H9 (cell line): ENCODE data around the gene PROKR1. TPM values are rescaled to one million over a fixed set of nuclear protein-coding genes. Genes with fewer than 3 reads are reported as not detected.

Source experiments
- DNase-seq: peaks from one replicate; pipeline ENCODE4 v3.0.0-alpha.2; 2017
- H2AFZ ChIP-seq: one replicate; pipeline ENCODE4 v1.6.1; 2013; ENCODE audit warnings: mild to moderate bottlenecking, low read length, control low read depth, moderate library complexity
- H2AK5ac ChIP-seq: 2 replicates; pipeline ENCODE4 v1.6.1; 2013; ENCODE audit warnings: low read length, control low read depth, mixed read lengths; ENCODE audit not compliant: insufficient read length
- H2BK120ac ChIP-seq: one replicate; pipeline ENCODE4 v1.6.1; 2013; ENCODE audit warnings: low read depth, mild to moderate bottlenecking, low read length, control low read depth, inconsistent platforms; ENCODE audit not compliant: poor library complexity, severe bottlenecking
- H2BK12ac ChIP-seq: 2 replicates; pipeline ENCODE4 v1.6.1; 2013; ENCODE audit warnings: low read length, control low read depth, mixed read lengths, low read depth; ENCODE audit not compliant: insufficient read length
- H2BK15ac ChIP-seq: 2 replicates; pipeline ENCODE4 v1.6.1; 2013; ENCODE audit warnings: low read depth, low read length, control low read depth
- H2BK20ac ChIP-seq: one replicate; pipeline ENCODE4 v1.6.1; 2013; ENCODE audit warnings: low read depth, mild to moderate bottlenecking, low read length, control low read depth, inconsistent platforms; ENCODE audit not compliant: poor library complexity, severe bottlenecking
- H2BK5ac ChIP-seq: 2 replicates; pipeline ENCODE4 v1.6.1; 2013; ENCODE audit warnings: low read length, control low read depth, mixed read lengths; ENCODE audit not compliant: insufficient read length
- H3K14ac ChIP-seq: 2 replicates; pipeline ENCODE4 v1.6.1; 2013; ENCODE audit warnings: low read length, control low read depth; ENCODE audit not compliant: insufficient read depth
- H3K18ac ChIP-seq: 2 replicates; pipeline ENCODE4 v1.6.1; 2013; ENCODE audit warnings: low read depth, mild to moderate bottlenecking, mixed read lengths, low read length, control low read depth; ENCODE audit not compliant: insufficient read length
- H3K23ac ChIP-seq: 2 replicates; pipeline ENCODE4 v1.6.1; 2013; ENCODE audit warnings: low read length, control low read depth, mixed read lengths, low read depth; ENCODE audit not compliant: insufficient read length
- H3K23me2 ChIP-seq: 2 replicates; pipeline ENCODE4 v1.6.1; 2013; ENCODE audit warnings: low read depth, mild to moderate bottlenecking, mixed read lengths, low read length, control low read depth; ENCODE audit not compliant: insufficient read length, poor library complexity, severe bottlenecking
- H3K27ac ChIP-seq: 2 replicates; pipeline ENCODE4 v1.5.1; 2013; ENCODE audit warnings: low read length, control low read depth, mixed read lengths, low read depth; ENCODE audit not compliant: insufficient read length
- H3K27me3 ChIP-seq: 2 replicates; pipeline ENCODE4 v1.6.1; 2013; ENCODE audit warnings: low read length, control low read depth, inconsistent platforms; ENCODE audit not compliant: insufficient read depth
- H3K4ac ChIP-seq: 2 replicates; pipeline ENCODE4 v1.6.1; 2013; ENCODE audit warnings: low read depth, mild to moderate bottlenecking, control low read depth, inconsistent platforms, low read length, moderate library complexity
- H3K4me1 ChIP-seq: 2 replicates; pipeline ENCODE4 v1.6.1; 2013; ENCODE audit warnings: low read length, control low read depth, inconsistent platforms; ENCODE audit not compliant: insufficient read depth
- H3K4me2 ChIP-seq: 2 replicates; pipeline ENCODE4 v1.6.1; 2013; ENCODE audit warnings: low read length, control low read depth, mixed read lengths; ENCODE audit not compliant: insufficient read length, insufficient read depth
- H3K56ac ChIP-seq: 2 replicates; pipeline ENCODE4 v1.6.1; 2013; ENCODE audit warnings: low read depth, mild to moderate bottlenecking, mixed read lengths, low read length, control low read depth; ENCODE audit not compliant: insufficient read length
- H3K79me1 ChIP-seq: 2 replicates; pipeline ENCODE4 v1.6.1; 2013; ENCODE audit warnings: low read depth, mild to moderate bottlenecking, moderate library complexity, low read length, control low read depth, inconsistent platforms; ENCODE audit not compliant: insufficient read depth, poor library complexity, severe bottlenecking
- H3K79me2 ChIP-seq: 2 replicates; pipeline ENCODE4 v1.6.1; 2013; ENCODE audit warnings: low read length, control low read depth, inconsistent platforms; ENCODE audit not compliant: insufficient read depth
- H3K9ac ChIP-seq: 2 replicates; pipeline ENCODE4 v1.6.1; 2013; ENCODE audit warnings: low read length, control low read depth, mixed read lengths; ENCODE audit not compliant: insufficient read length; ENCODE audit errors: extremely low read depth
- H3K9me3 ChIP-seq: one replicate; pipeline ENCODE4 v1.6.1; 2013; ENCODE audit warnings: low read depth, low read length, inconsistent platforms; ENCODE audit not compliant: control insufficient read depth
- H3T11ph ChIP-seq: one replicate; pipeline ENCODE4 v1.6.1; 2013; ENCODE audit warnings: mild to moderate bottlenecking, low read length, control low read depth, inconsistent platforms
- H4K20me1 ChIP-seq: one replicate; pipeline ENCODE4 v1.6.1; 2013; ENCODE audit not compliant: control insufficient read depth, insufficient read length, insufficient read depth
- H4K5ac ChIP-seq: 2 replicates; pipeline ENCODE4 v1.6.1; 2013; ENCODE audit warnings: low read depth, mild to moderate bottlenecking, mixed read lengths, low read length, control low read depth; ENCODE audit not compliant: insufficient read length
- H4K8ac ChIP-seq: replicated peaks from 2 replicates; pipeline ENCODE4 v1.6.1; 2013; ENCODE audit warnings: low read length, control low read depth, mixed read lengths, low read depth; ENCODE audit not compliant: insufficient read length
- H4K91ac ChIP-seq: 2 replicates; pipeline ENCODE4 v1.6.1; 2013; ENCODE audit warnings: low read depth, mild to moderate bottlenecking, moderate library complexity, mixed read lengths, low read length, control low read depth; ENCODE audit not compliant: insufficient read length
- H3K27ac Mint-ChIP-seq, 3 experiments: 2 replicates in 2 of 3; 3 replicates in 1 of 3; pipeline ENCODE4 v1.8.0; 2020 to 2021; ENCODE audit warnings: mixed read lengths in 3 of 3, mild to moderate bottlenecking in 1 of 3, moderate library complexity in 1 of 3
- H3K27me3 Mint-ChIP-seq: 2 replicates; pipeline ENCODE4 v1.8.0; 2021; ENCODE audit warnings: low read depth, mild to moderate bottlenecking, moderate library complexity, mixed read lengths
- H3K36me3 Mint-ChIP-seq, 3 experiments: 2 replicates in 2 of 3; 3 replicates in 1 of 3; pipeline ENCODE4 v1.8.0; 2020 to 2021; ENCODE audit warnings: low read depth in 3 of 3, mixed read lengths in 3 of 3; ENCODE audit not compliant: insufficient read depth in 1 of 3
- H3K4me1 Mint-ChIP-seq, 2 experiments: 2 replicates each; pipeline ENCODE4 v1.8.0; 2020; ENCODE audit warnings: mixed read lengths in 2 of 2
- H3K4me3 Mint-ChIP-seq, 2 experiments: 2 replicates in 1 of 2; 3 replicates in 1 of 2; pipeline ENCODE4 v1.8.0; 2020 to 2021; ENCODE audit warnings: mild to moderate bottlenecking in 2 of 2, mixed read lengths in 2 of 2, moderate library complexity in 1 of 2
- H3K9me3 Mint-ChIP-seq, 2 experiments: 2 replicates in 1 of 2; 3 replicates in 1 of 2; pipeline ENCODE4 v1.8.0; 2020; ENCODE audit warnings: mild to moderate bottlenecking in 2 of 2, mixed read lengths in 2 of 2, moderate library complexity in 1 of 2
- WGBS: extraction: QIAGEN DNeasy Blood & Tissue Kit; methylation state at CpG from one replicate; pipeline ENCODE4 v1.1.7; 2013; ENCODE audit warnings: missing lambda C conversion rate, low lambda C conversion rate, mixed read lengths; ENCODE audit not compliant: insufficient read length; ENCODE audit errors: extremely low coverage; 5-methylcytosine and 5-hydroxymethylcytosine counted together
- total RNA-seq: library from RNA; stranded (reverse); gene quantifications from 2 replicates; pipeline ENCODE4 v1.2.1, GENCODE V29; 2021
- TF ChIP-seq, protein P1 (sequence below): fragments of 200-600 bp; sonication (generic); conservative IDR thresholded peaks from 3 replicates; pipeline ENCODE4 v1.8.0; 2021; ENCODE audit warnings: antibody characterized with exemption, mild to moderate bottlenecking

Gene PROKR1
- total RNA-seq, 1 experiment from 2014 or later, result 1.5 TPM

DNA sequence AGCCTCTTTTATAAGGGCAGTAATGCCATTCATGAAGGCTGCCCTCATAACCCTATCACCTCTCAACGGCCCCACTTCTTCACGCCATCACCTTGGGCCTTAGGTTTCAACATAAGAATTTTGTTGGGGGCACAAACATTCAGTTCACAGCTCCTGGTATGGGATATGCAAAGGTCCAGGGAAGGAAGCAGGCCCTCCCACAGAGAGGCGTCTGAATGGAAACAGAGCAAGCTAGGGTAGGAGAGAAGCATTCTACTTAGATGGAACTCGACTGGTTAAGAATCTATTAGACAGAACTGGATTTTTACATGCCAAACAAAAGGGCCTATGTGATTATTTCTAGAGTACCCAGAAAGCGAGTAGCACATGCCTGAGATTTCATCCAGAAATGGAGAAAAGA is 42.8 kb downstream of the PROKR1 start:
- H3K4me2 ChIP-seq, result no peak overlapping the region
- H3K14ac ChIP-seq, result no peak overlapping the region
- Mint-ChIP-seq H3K4me3 (no peak overlapping the region), H3K9me3 (peaks cover 5 to 7% of the 10 kb centered on the region in 2 experiments), H3K4me1 (peaks cover 29 to 35% of the 10 kb centered on the region in 2 experiments), H3K27ac (peak overlapping the region in 1 of 3 experiments; percentile 4; a peak in 2 of 7 replicates), H3K27me3 (no peaks in the 10 kb centered on the region), H3K36me3 (peaks cover 7 to 19% (median 14%) of the 10 kb centered on the region in 3 experiments; a peak in 6 of 7 replicates)
- H3K27me3 ChIP-seq, result no peaks in the 10 kb centered on the region
- no peak overlapping the region for H3T11ph ChIP-seq
- H4K20me1 ChIP-seq, result no peaks in the 10 kb centered on the region
- no peaks in the 10 kb centered on the region for H3K9me3 ChIP-seq
- H4K5ac ChIP-seq, result no peak overlapping the region
- H4K91ac ChIP-seq, result no peak overlapping the region
- no peak overlapping the region for H2AK5ac ChIP-seq
- H2BK12ac ChIP-seq, result no peak overlapping the region
- no peak overlapping the region for H4K8ac ChIP-seq
- 0 out of 2 replicates have a peak, but pooled peaks cover 7% of the 10 kb centered on the region for H3K4me1 ChIP-seq
- no peaks in the 10 kb centered on the region for H3K79me2 ChIP-seq
- DNase-seq, result no peak
- H2BK5ac ChIP-seq, result no peak overlapping the region
- no peak overlapping the region for H3K4ac ChIP-seq
- WGBS, result no CpG with 5 or more reads among the region's 5 CpGs
- no peak overlapping the region for H2BK15ac ChIP-seq
- TF ChIP-seq, protein P1, sequence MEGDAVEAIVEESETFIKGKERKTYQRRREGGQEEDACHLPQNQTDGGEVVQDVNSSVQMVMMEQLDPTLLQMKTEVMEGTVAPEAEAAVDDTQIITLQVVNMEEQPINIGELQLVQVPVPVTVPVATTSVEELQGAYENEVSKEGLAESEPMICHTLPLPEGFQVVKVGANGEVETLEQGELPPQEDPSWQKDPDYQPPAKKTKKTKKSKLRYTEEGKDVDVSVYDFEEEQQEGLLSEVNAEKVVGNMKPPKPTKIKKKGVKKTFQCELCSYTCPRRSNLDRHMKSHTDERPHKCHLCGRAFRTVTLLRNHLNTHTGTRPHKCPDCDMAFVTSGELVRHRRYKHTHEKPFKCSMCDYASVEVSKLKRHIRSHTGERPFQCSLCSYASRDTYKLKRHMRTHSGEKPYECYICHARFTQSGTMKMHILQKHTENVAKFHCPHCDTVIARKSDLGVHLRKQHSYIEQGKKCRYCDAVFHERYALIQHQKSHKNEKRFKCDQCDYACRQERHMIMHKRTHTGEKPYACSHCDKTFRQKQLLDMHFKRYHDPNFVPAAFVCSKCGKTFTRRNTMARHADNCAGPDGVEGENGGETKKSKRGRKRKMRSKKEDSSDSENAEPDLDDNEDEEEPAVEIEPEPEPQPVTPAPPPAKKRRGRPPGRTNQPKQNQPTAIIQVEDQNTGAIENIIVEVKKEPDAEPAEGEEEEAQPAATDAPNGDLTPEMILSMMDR, result no peak
- no peak overlapping the region for H3K23ac ChIP-seq
- H3K79me1 ChIP-seq, result no peaks in the 10 kb centered on the region
- H2BK20ac ChIP-seq, result no peak overlapping the region
- H3K18ac ChIP-seq, result no peak overlapping the region
- no peak overlapping the region for H2BK120ac ChIP-seq
- no peak overlapping the region for H3K27ac ChIP-seq
- H3K56ac ChIP-seq, result no peak overlapping the region
- no peak overlapping the region for H2AFZ ChIP-seq
- no peak overlapping the region for H3K9ac ChIP-seq
- no peaks in the 10 kb centered on the region for H3K23me2 ChIP-seq
